Neural progenitor cell (in vitro differentiated cells): ENCODE results near the gene ALDH8A1. TPM values are rescaled to one million over a fixed set of nuclear protein-coding genes. Genes with fewer than 3 reads are reported as not detected.

Experiments
- DNase-seq: peaks from one replicate; pipeline ENCODE4 v3.0.0-alpha.2; 2016; ENCODE audit warnings: low spot score
- H2AFZ ChIP-seq: fragments of 200-600 bp; sonication (generic); replicated peaks from 2 replicates; pipeline ENCODE4 v1.6.1; 2016; ENCODE audit warnings: antibody characterized with exemption
- H3F3A ChIP-seq: fragments of 200-600 bp; sonication (generic); 2 replicates; pipeline ENCODE4 v1.6.1; 2016; ENCODE audit warnings: antibody characterized with exemption, low read depth
- H3K27ac ChIP-seq: fragments of 200-600 bp; sonication (generic); 2 replicates; pipeline ENCODE4 v1.5.1; 2016; ENCODE audit warnings: mild to moderate bottlenecking
- H3K27me3 ChIP-seq: fragments of 200-600 bp; sonication (generic); 2 replicates; pipeline ENCODE4 v1.6.1; 2016; ENCODE audit warnings: mild to moderate bottlenecking, moderate library complexity
- H3K36me3 ChIP-seq: fragments of 200-600 bp; sonication (generic); 2 replicates; pipeline ENCODE4 v1.5.1; 2016
- H3K4me1 ChIP-seq: fragments of 200-600 bp; sonication (generic); 2 replicates; pipeline ENCODE4 v1.6.1; 2016; ENCODE audit warnings: mixed run types
- H3K4me2 ChIP-seq: fragments of 200-600 bp; sonication (generic); 2 replicates; pipeline ENCODE4 v1.6.1; 2016
- H3K4me3 ChIP-seq: fragments of 200-600 bp; sonication (generic); 2 replicates; pipeline ENCODE4 v1.5.1; 2016
- H3K79me2 ChIP-seq: fragments of 200-600 bp; sonication (generic); 2 replicates; pipeline ENCODE4 v1.6.1; 2016; ENCODE audit warnings: low read depth
- H3K9ac ChIP-seq: fragments of 200-600 bp; sonication (generic); 2 replicates; pipeline ENCODE4 v1.6.1; 2016
- H3K9me3 ChIP-seq: fragments of 200-600 bp; sonication (generic); 2 replicates; pipeline ENCODE4 v1.5.1; 2016; ENCODE audit warnings: low read depth
- H4K20me1 ChIP-seq: fragments of 200-600 bp; sonication (generic); 2 replicates; pipeline ENCODE4 v1.6.1; 2016; ENCODE audit warnings: low read depth
- H3K27ac Mint-ChIP-seq: 3 replicates; pipeline ENCODE4 v1.8.0; 2021; ENCODE audit warnings: mixed read lengths
- H3K27me3 Mint-ChIP-seq: 2 replicates; pipeline ENCODE4 v1.8.0; 2022; ENCODE audit warnings: low read depth, mild to moderate bottlenecking, inconsistent platforms, moderate library complexity, mixed read lengths; ENCODE audit not compliant: insufficient read depth
- H3K36me3 Mint-ChIP-seq: 3 replicates; pipeline ENCODE4 v1.8.0; 2021; ENCODE audit warnings: mixed read lengths
- H3K4me1 Mint-ChIP-seq: 3 replicates; pipeline ENCODE4 v1.8.0; 2021; ENCODE audit warnings: mixed read lengths
- H3K4me3 Mint-ChIP-seq: 3 replicates; pipeline ENCODE4 v1.8.0; 2021; ENCODE audit warnings: mild to moderate bottlenecking, moderate library complexity, mixed read lengths
- H3K9me3 Mint-ChIP-seq: 3 replicates; pipeline ENCODE4 v1.8.0; 2020; ENCODE audit warnings: mixed read lengths
- EZH2 ChIP-seq: fragments of 200-600 bp; sonication (generic); IDR thresholded peaks from 2 replicates; pipeline ENCODE4 v1.6.1; 2017; ENCODE audit warnings: antibody characterized with exemption, mild to moderate bottlenecking, moderate library complexity
- EZH2phosphoT487 ChIP-seq: fragments of 200-600 bp; sonication (generic); IDR thresholded peaks from 2 replicates; pipeline ENCODE4 v1.6.1; 2017; ENCODE audit warnings: antibody characterized with exemption
- total RNA-seq: library from RNA; depleted of rRNA; stranded (reverse); fragments of >200 nt; gene quantifications from 2 replicates; pipeline ENCODE4 v1.2.3, GENCODE V29; 2015; ENCODE audit warnings: low replicate concordance
- TF ChIP-seq, protein P1 (sequence below): fragments of 200-600 bp; sonication (generic); IDR thresholded peaks from 2 replicates; pipeline ENCODE4 v1.5.1; 2017; ENCODE audit warnings: antibody characterized with exemption, mild to moderate bottlenecking

The ALDH8A1 gene
- total RNA-seq, 1 donor from 2014 or later = not detected

DNA sequence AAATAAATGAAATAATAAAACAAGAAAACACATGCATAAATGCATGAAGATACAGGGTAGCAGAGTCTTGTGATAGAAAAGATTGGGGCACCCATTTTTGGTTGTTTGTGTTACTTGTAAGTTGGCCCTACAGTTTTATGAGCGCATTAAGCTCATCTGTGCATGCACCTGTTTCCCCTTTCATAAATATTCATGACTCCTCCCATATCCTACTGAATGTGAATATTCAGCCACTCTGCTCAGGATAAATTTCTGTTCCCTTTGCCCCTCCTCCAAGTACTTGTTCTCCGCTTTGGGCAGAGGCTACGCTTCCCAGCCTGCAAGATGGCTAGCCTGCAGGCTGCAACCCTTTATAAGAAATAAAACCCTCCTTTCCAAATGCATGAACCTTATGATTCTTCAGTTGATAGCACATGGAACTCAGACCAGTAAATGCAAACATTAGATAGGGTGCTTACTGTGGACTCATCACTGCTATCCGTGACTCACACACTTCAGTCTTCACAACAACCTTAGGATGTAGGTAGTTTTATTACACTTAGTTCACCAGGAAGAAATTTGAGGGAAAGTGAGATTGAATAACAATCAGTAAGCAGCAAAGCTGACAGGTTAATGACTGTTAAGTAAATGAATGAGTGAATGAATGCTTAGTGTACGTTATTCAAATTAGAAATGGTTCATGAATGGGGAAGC, 15.0 kb downstream of the ALDH8A1 start:
- H3K4me3 Mint-ChIP-seq = no peak overlapping the region
- no peaks in the 10 kb centered on the region for H3K36me3 Mint-ChIP-seq

DNA sequence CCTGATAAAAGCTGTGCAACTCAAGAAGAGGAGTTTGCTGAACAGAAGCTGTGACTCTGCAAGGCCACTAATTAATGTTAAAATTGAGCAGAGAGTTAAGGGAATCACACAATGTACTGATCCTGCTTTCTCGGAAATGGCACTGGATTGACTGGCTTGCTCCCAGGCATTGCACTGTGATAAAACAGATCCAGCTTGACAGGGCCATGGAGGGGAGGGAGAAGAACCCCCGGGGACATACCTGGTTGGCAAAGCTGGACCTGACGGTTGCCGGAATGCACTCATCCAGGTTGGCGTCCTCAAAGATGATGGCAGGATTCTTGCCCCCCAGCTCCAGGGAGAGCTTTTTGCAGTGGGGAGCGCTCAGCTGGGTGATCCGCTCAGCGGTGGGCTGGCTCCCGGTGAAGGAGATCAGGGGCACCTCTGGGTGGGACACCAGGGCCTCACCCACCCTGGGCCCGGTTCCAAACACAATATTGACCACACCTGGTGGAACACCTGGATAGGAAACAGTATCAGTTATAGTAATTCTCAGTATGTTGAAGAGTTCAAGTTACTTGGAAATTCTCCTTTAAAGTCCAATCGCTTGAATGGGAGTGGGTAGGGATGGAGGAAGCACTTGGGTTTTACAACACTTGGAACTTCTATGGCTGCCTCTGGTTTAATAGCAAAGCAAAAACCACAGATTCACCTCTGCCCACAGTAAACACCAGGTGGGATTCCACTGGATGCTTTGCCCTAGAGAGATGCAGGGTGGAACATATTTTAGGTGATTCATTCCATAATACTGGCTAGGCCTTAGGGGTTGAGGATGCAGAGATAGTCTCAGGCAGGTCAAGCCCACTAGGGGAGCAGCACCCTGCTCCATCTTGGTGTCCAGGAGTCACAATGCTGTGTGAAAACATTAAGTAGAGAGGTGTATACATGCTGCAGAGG, 17.1 kb downstream of the ALDH8A1 start:
- Histone ChIP-seq H3K9me3 (no peaks in the 10 kb centered on the region), H3K36me3 (no peaks in the 10 kb centered on the region), H3K79me2 (no peaks in the 10 kb centered on the region), H3K27ac (no peak overlapping the region), H3K4me2 (no peak overlapping the region), H2AFZ (no peak overlapping the region), H3K4me3 (no peak overlapping the region), H3K9ac (no peak overlapping the region), H4K20me1 (no peaks in the 10 kb centered on the region), H3F3A (no peaks in the 10 kb centered on the region), H3K27me3 (no peaks in the 10 kb centered on the region), H3K4me1 (no peaks in the 10 kb centered on the region)
- H3K4me3 Mint-ChIP-seq = no peak overlapping the region
- peaks cover under 1% of the 10 kb centered on the region for H3K4me1 Mint-ChIP-seq
- H3K36me3 Mint-ChIP-seq = no peaks in the 10 kb centered on the region
- H3K27me3 Mint-ChIP-seq = no peaks in the 10 kb centered on the region
- no peak overlapping the region for H3K27ac Mint-ChIP-seq
- H3K9me3 Mint-ChIP-seq = peaks cover 2% of the 10 kb centered on the region
- no peak for DNase-seq
- TF ChIP-seq, protein P1, sequence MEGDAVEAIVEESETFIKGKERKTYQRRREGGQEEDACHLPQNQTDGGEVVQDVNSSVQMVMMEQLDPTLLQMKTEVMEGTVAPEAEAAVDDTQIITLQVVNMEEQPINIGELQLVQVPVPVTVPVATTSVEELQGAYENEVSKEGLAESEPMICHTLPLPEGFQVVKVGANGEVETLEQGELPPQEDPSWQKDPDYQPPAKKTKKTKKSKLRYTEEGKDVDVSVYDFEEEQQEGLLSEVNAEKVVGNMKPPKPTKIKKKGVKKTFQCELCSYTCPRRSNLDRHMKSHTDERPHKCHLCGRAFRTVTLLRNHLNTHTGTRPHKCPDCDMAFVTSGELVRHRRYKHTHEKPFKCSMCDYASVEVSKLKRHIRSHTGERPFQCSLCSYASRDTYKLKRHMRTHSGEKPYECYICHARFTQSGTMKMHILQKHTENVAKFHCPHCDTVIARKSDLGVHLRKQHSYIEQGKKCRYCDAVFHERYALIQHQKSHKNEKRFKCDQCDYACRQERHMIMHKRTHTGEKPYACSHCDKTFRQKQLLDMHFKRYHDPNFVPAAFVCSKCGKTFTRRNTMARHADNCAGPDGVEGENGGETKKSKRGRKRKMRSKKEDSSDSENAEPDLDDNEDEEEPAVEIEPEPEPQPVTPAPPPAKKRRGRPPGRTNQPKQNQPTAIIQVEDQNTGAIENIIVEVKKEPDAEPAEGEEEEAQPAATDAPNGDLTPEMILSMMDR = no peak

More for the DNA sequence above, 15.0 kb downstream of the ALDH8A1 start:
- Histone ChIP-seq H3K9ac (no peak overlapping the region), H3K27me3 (no peaks in the 10 kb centered on the region), H3K4me2 (no peak overlapping the region), H3K36me3 (no peaks in the 10 kb centered on the region), H3K4me3 (no peak overlapping the region), H3K27ac (no peak overlapping the region), H4K20me1 (no peaks in the 10 kb centered on the region), H3K9me3 (no peaks in the 10 kb centered on the region), H3F3A (no peaks in the 10 kb centered on the region), H3K79me2 (no peaks in the 10 kb centered on the region), H3K4me1 (no peaks in the 10 kb centered on the region), H2AFZ (no peak overlapping the region)
- Mint-ChIP-seq H3K4me1 (peaks cover 3% of the 10 kb centered on the region), H3K9me3 (peaks cover 2% of the 10 kb centered on the region), H3K27me3 (no peaks in the 10 kb centered on the region), H3K27ac (no peak overlapping the region)
- TF ChIP-seq EZH2phosphoT487 (no peak), EZH2 (no peak)
- TF ChIP-seq, protein P1 = no peak
- no peak for DNase-seq

DNA sequence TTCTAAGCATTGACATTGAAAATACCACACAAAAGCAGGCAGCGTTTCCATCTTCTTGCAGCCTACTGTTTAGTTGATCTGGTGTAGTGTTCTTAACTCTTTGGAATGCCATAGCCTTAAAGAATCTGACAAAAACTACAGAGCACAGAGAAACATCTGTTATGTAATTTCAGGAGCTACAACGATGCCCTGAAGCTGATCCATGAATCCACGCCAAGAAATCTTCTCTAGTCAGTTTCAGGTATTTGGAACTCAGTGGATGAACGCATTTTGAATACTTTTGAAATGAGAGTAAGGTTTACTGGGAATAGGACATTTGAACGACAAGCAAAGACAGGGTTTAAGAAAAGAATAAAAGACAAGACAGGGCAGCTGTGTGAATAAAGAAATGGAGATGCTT, 17.8 kb downstream of the ALDH8A1 start:
- Histone ChIP-seq H4K20me1 (no peaks in the 10 kb centered on the region), H3K4me2 (no peak overlapping the region), H2AFZ (no peak overlapping the region), H3K9me3 (no peaks in the 10 kb centered on the region), H3F3A (no peaks in the 10 kb centered on the region), H3K4me1 (no peaks in the 10 kb centered on the region), H3K9ac (no peak overlapping the region), H3K27me3 (no peaks in the 10 kb centered on the region), H3K36me3 (no peaks in the 10 kb centered on the region), H3K4me3 (no peak overlapping the region), H3K27ac (no peak overlapping the region), H3K79me2 (no peaks in the 10 kb centered on the region)
- H3K27me3 Mint-ChIP-seq = no peaks in the 10 kb centered on the region
- no peaks in the 10 kb centered on the region for H3K36me3 Mint-ChIP-seq
- peaks cover 2% of the 10 kb centered on the region for H3K9me3 Mint-ChIP-seq
- no peak overlapping the region for H3K27ac Mint-ChIP-seq
- DNase-seq = no peak
- TF ChIP-seq, protein P1 = no peak
- no peak for TF ChIP-seq EZH2phosphoT487
- no peak for TF ChIP-seq EZH2
- H3K4me1 Mint-ChIP-seq = no peaks in the 10 kb centered on the region
- H3K4me3 Mint-ChIP-seq = no peak overlapping the region
